GM19240 (cell line): ENCODE results near the gene RSPRY1.

Experiments used
- DNase-seq: peaks from one replicate; pipeline ENCODE4 v3.0.0; 2011; ENCODE audit warnings: low spot score; ENCODE audit not compliant: insufficient read length

The RSPRY1 gene

DNA sequence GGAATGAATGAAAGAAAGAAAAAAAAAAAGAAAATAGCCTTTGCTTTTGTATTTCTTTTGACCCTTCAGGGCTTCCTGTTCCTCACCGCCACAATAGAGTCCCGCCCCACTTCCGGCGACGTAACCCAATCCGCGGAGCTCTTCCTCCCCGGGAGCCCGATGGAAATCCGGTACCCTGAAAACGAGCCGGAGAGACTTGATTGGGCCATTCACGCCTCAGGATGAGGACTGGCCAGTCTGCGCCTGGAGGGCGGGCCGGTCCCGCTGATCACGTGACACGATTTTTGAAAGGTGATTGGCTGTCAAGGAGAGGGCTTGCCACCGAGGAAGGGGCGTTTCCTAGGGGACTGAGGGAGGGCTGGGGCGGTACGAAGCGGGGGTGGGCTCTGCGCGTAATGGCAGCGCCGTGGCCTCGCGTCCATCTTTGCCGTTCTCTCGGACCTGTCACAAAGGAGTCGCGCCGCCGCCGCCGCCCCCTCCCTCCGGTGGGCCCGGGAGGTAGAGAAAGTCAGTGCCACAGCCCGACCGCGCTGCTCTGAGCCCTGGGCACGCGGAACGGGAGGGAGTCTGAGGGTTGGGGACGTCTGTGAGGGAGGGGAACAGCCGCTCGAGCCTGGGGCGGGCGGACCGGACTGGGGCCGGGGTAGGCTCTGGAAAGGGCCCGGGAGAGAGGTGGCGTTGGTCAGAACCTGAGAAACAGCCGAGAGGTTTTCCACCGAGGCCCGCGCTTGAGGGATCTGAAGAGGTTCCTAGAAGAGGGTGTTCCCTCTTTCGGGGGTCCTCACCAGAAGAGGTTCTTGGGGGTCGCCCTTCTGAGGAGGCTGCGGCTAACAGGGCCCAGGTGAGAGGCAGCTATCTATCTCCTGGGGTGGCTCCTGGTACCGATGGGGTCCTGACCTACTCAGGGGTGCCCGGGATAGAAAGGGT lies at the start of gene RSPRY1, which contains the start of gene PSME3IP1:
TSS of gene RSPRY1 (plus strand) at position 385 of the 927 bp plus-strand sequence. CDS start 18,330 bp downstream, outside the sequence.
TSS of gene PSME3IP1 (minus strand) at position 95 of the 927 bp plus-strand sequence. CDS start 12,185 bp downstream, outside the sequence.
- DNase-seq = peak; percentile 90

DNA sequence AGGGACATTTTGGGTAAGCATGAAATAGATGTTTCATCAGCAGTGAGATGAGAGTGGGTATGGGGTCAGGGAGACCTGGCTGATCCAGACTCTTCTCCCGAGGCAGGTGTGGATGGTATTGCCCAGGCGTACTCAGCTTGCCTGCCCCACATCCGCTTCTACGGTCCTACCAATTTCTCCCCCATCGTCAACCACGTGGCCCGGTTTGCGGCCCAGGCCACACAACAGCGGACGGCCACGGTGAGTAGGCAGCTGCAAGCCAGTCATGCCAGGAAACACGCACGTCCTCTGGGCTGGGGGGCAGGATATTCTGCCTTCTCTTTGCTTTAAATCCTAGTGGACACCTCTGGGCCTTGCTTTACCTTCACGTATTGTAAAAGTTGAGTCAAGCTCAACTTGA lies 49.1 kb upstream of the RSPRY1 start:
- no peak for DNase-seq

DNA sequence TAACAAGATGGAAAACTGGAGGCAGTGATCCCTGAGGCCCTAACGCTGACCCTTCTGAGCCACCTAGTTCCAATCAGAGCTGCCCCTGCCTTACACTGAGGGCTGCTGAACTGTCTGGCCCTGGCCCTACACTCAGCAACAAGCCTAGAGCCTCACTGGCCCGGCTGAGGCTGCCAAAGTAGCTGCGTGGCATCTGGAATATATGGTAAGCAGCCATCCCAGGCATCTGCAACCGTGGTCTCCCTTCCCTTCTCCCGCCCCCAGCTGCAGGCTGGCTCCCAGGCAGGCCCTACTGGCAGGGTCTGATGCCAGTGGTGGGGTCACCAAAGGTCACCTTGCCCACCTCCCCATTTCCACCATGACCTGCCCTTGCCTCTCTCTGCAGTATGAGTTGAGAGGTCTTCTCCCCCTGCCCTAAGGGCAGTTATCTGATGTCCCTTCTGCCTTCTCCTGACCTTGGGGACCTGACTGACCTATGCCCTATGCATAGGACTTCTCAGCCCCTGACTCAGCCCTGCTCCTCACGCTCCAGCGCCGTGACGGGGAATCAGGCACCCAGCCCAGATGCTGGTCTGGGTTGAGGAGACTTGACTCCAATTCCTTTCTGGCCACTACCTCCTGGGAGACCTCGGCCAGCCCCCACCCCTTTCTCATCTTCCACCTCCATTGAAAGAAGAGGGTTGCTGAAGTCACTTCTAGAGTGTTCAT lies 48.4 kb upstream of the RSPRY1 start:
- no peak for DNase-seq

DNA sequence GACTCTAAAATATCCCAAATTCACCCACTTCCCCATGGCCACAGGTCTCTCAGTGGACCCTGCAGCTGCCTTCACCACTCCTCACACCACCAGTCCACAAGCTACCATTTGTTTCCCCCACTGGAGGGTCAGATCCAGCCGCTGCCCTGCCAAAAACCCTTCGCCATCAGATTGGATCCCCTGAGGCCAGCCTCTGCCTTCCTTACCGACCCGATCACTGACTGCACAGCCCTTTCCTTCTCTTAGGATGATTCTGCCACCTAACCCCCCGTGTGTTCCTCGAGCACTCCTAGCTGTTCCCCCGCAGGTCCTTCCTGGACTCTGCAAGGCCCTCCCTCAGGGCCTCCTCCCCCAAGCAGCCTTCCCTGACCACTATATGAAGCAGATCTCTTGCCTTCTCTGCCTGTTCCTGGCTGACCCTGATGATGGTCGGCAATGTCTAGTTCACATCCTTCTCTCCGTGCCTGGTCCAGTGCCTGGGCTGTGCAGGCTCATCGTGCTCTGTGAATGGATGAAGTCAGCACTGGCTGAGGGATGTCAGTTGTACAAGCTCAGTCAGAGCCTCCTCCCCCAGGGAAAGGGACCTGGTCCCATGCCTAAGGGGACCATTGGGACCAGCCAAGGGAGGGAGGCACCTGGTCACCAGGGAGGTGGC lies 47.7 kb upstream of the RSPRY1 start:
- no peak for DNase-seq

DNA sequence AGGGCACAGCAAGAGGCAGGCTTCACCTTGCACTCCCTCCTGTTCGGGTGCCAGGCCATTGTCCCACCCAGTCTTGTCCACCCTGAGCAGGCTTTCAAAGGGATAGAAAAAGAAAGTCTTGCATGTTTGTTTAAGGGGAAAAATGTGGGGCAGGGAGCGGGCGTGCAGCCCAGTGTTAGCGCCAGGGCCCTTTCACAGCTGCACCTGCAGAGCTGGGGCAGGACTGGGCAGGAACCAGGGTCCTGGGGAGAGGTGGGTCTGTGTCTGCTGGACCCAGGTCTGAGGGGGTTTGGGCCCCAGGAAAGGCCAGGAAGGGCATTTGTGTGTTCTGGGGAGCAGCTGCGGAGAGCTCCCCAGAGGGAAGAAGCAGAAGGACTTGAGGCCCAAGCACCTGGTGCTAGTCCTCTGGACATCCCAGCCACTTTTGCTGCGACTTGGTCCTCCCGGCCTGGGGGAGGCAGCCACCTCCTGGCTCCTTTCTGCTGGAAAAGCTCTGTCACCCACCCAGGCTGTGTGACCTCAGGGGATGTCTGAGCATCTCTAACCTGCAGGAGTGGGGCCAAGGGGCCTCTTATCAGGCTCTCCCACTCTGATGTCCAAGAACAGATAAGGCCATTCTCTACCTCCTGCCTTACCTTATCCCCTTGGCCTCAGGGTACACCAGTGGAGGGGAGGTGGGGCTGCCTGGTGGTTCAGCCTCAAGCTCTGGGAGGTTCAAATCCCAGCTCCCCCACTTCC lies 45.0 kb upstream of the RSPRY1 start:
- DNase-seq = no peak

DNA sequence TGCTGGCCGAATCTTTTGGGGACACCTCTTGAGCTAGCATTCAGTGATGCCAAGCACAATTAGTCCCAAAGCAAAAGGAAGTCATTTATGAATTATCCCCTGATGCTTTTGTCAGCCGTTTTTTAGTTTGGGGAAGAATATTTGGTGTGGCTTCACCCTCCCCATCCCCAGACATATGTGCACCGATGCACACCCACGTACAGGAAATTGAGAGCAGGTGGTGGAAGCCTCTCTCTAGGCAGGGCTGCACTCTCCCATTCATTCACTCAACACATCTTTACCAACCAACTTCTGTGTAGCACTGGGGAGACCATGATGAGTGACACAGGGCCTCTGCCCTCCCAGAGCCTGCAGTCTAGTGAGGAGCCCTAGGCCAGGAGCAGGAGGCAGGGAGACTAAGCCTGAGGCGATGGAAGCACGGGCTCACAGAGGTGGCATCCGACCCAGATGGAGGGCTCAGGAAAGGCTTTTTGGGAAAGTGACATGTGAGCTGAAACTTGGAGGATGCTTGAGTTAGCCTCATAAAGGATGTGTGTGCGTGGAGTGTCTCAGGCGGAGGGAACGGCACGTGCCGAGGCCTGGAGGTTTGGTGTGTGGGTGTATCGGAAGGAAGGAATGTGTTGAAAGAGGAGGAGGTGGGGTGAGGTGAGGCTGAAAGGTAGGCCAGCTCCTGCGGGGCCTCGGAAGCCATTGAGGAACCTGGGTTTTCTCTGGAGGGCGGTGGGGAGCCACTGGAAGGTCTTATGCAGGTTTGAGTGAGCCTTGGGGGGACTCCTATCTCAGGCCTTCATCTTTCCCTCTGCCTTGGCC lies 44.1 kb upstream of the RSPRY1 start:
- DNase-seq = no peak

DNA sequence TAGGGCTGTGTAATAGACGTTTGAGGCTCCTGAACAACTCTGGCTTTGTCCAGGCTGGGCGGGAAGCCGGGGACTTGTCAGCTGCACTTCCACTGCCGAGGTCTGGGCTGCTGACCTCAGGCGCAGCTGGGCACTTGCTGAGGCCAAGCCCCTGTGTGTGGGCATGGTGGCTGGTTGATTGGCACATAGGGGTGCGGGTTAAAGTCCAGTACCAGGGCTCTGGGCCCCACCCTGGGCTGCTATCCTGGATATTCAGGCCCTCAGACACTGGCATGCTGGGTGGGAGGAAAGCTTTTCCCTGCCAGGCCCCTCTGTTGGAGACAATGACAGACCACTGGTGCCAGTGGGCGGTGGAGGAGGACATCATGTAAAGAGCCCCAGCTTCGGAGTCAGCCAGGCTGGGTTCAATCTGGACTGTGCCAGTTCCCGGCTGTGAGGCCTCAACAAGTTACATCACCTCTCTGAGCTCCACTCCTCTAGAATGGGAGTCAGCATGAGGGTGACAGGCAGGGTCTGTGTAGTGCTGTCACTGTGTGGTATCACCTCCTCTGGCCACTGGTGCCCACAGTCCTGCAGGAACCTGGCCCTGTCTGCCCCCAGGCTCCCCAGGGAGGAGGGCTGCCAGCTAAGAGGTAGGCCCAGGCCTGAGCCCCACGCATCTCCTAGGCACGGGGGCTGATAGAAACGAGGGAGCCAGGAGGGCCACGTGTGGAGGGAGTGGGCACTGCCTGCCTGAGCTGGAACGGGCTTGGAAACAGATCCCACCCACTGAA lies 42.8 kb upstream of the RSPRY1 start:
- DNase-seq = no peak

DNA sequence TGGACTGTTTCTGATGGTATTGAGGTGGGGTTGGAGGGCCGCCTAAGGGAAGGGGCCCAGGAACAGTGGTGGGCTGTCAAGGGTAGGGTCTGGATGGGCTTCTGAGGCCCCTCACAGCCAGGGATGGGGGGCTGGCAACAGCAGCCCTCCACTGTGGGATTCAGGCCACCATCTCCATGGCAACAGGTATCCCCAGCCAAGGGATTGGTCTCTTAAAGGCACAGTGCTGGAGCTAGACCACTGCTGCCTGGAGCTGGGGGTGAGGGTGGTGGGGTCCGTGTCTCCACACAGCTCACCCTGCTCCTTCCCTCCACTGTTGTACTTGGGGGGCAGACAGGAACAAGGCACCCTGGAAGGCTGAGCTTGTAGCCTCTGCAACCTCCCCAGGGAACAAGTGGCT lies 42.1 kb upstream of the RSPRY1 start:
- DNase-seq = no peak

DNA sequence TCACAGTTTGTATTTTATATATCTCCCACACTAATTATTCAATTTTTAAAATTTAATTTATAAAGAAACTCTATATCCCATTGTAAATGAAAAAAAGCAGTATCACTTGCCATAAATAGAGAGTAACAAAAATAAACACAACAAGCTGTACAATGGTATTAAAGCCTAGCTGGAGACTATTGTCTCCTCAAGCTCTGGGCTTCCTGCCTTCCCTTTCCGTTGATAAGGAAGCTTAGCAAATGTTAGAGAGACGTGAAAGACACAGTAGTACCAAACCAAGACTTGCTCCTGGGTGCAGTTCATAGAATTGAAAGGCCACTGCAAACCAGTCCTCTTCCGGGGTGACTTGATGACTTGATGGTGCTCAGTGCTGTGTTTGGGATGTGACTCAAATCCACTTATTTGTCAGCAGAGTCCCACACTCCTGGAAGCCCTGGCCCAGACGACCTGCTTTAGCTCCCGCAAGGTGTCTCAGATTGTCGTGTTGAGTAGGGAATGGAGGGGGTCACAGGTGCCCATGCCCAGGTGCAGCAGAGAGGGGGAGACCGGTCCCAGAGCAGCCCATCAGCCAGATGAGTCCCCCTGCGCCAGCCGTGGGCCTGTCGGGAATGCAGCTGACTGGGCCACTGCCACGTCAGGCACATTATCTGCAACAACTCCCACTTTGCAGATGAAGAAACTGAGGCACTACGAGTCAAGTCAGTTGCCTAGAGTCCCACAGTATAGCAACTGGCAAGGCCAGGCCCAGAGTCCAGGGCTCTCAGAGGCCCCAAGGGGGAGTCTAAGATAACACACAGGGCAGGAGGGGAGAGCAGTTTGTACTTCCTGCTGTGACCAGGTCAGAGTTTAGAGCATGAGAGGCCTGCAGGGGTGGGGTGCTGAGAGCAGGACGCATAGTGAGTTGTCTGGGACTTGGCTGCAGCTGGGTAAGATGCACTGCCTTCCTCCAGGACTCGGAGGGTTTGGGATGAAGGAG lies 40.8 kb upstream of the RSPRY1 start:
- no peak for DNase-seq

DNA sequence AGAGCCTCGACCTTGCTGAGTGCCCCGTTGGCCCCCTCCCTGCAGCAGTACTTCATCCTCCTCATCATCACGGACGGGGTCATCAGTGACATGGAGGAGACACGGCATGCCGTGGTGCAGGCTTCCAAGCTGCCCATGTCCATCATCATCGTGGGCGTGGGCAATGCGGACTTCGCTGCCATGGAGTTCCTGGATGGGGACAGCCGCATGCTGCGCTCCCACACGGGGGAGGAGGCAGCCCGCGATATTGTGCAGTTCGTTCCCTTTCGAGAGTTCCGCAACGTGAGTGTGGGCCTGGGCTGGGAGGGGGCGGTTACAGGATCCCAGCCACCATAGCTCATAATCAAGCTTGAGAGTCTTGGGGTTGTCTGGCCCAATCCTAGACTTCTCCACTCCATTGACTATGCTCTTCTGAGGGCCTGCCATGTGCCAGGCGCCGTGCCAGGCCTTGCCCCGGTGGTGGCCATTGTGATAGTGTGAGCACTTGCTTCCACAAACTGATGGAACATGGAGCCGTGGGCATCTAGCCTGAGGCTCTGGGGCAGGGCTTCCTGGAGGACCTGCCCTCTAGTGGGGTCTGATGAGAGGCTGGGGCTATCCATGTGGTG lies 40.0 kb upstream of the RSPRY1 start:
- no peak for DNase-seq

DNA sequence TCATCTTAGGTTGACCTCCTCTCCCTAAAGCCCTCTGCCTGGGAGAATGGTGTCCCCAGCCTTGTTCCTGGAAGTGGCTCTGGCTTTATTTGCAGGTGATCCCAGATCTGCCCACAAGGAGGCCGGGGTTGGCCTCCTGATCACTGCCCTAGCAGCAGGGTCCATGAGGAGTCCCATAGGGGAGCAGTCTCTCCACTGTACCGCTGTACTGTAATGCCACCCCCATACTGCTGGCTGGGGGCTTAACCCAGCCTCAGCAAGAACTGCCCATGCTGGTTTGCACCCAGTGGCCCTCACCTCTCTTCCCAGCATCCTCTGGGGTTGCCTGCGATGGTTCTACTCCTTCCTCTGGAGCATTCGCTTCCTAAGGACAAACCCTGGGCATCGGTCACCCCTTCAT lies 39.4 kb upstream of the RSPRY1 start:
- DNase-seq = no peak

DNA sequence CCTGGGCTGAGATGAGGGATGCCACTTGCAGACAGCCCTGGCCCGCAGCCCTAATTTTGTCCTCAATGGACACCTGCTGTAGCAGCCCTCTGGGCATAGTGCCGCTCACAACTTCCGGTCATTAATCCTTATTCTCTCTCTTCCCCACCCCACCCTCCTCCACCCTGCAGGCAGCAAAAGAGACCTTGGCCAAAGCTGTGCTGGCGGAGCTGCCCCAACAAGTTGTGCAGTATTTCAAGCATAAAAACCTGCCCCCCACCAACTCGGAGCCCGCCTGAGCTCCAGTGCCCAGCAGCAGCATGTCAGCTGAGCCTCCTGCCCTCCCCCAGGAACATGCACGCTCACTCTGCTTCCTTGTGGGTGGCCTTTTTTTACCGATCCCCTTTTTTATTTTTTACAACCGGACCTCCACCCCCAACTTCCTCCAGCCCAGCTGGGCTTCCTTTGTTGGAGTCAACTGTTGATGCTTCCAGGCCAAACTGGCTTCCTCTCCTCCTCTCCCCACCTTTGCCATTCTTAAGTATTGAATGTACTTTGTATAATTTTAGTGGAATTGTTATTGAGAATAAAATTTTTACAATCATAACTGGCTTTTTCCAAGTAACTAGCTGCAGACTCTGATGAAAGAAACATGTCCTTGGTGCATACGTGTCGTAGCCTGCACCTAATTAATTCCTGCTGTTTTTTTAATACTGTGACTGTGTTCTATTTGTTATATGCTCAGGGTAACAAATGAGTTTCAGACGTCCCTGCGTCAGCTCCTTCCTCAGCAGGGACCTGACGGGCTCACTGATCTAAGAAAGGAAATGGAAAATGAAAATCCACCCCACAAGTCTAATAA lies 38.5 kb upstream of the RSPRY1 start:
- no peak for DNase-seq

DNA sequence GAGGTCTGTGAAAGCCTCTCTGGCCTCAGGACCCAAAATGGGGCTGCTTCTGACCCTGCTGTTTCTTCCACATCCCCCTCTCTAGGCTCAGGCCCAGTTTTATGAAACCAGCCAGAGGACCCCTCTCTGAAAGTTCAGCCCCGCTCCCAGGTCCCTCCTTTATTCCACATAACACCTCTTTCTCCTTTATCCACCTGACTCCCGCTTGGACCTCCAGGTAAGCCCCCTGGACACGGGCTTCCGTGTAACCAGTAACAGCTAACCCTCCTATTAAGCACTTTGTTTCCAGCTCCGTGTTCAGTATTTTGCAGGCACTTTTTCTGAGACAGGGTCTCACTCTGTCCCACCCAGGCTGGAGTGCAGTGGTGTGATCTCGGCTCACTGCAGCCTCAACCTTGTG lies 37.6 kb upstream of the RSPRY1 start:
- no peak for DNase-seq

DNA sequence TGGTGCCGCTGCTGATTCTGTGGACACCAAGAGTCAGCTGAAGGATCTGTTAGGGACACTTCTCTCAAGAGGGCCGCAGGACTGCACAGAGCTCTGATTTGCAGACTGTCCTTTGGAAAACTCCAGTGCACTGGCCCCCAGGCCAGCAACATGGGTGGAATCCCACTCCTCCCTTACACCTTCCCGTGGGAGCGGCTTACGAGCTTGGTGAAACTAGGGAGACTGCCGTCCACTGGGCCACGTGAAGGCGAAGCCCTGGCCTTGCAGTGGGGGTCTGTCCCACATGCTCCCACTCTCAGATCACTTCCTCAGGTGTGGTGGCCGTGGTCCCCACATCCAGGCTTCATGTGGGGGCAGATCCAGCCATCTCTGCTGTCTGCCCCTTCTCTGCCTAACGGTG lies 36.7 kb upstream of the RSPRY1 start:
- DNase-seq = no peak

DNA sequence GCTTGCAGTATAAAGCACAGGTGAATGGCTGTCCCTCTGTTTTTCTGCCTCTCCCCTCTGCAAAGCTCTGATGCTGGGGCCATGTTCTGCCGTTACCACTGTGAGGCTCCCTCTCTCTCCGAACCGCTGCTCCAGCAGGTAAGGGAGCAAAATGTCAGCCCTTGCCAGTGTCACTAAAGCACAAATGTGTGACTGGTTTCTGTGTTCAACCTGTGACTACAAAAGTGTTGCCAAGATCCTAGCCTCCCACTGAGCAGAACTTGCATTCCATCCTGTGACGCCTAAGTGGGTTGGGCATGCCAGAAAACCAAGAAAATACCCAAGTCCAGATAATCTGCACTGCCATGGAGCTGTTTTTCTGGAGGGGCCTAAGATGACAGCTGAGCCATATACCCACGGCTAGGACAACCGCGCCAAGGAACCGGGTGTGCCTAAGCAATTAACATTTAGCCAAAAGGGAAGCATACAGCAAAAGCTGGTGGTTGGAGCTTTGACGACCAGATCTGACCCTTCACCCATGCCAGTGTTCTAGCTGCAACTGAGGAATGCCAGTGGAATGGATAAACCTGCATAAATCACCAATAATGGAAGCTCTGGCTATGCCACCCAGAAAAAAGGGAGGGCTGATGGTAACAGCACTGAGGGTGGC lies 35.3 kb upstream of the RSPRY1 start:
- no peak for DNase-seq

DNA sequence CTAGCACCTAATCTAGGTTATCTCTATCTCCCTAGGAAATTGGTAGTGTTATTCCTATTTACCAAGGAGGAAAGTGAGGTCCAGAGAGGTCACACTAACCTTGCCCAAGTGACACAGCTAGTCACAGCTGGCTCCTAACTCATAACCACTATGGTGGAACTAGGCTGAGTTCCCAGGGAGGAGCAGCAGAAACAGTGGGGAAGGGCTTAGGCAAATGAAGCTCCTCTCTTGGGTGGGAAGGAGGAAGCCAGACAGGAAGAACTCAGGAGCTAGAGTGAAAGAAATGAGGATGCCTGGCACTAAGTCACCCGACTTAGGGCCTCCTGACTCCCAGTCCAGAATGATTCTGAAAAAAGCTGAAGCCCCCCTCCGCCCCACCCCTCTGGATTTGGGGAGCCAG lies 34.8 kb upstream of the RSPRY1 start:
- no peak for DNase-seq
